CD4-positive, alpha-beta T cell (primary cell): ENCODE data around the gene PLCL2. TPM values are rescaled to one million over a fixed set of nuclear protein-coding genes. Genes with fewer than 3 reads are reported as not detected.

Experiments used
- ATAC-seq: fragments of 200-7000 bp; cut with Tn5 transposase; one replicate; pipeline ENCODE4 v1.10.0; 2022; ENCODE audit warnings: mild to moderate bottlenecking; ENCODE audit not compliant: poor library complexity
- CTCF ChIA-PET: fragments of 350-600 bp; sonication (Branson Sonifier 250); formaldehyde crosslinking; loops from one replicate; lab custom pipeline; 2021; ENCODE audit warnings: antibody characterized with exemption, inconsistent platforms; lab: Charles Lee
- POLR2A ChIA-PET: fragments of 350-600 bp; sonication (Branson Sonifier 250); formaldehyde crosslinking; loops from one replicate; lab custom pipeline; 2021; ENCODE audit warnings: antibody characterized with exemption, inconsistent platforms; lab: Charles Lee
- DNase-seq, 14 experiments: peaks; one replicate each; pipeline ENCODE4 v3.0.0-alpha.2; 2013 to 2020; ENCODE audit warnings: mixed read lengths in 2 of 14
- H3K27ac ChIP-seq, 2 donors: one replicate each; pipeline versions ENCODE4 v1.5.1 to v1.7.0; 2013; ENCODE audit warnings: low read length in 2 of 2, low read depth in 1 of 2, mild to moderate bottlenecking in 1 of 2
- H3K27me3 ChIP-seq, 2 experiments: 1 replicate in 1 of 2; 2 replicates in 1 of 2; pipeline versions ENCODE4 v1.6.1 to v1.7.0; 2013; ENCODE audit warnings: low read length in 2 of 2, control low read depth in 1 of 2, mild to moderate bottlenecking in 1 of 2, moderate library complexity in 1 of 2; ENCODE audit not compliant: insufficient read depth in 2 of 2, control insufficient read depth in 1 of 2
- H3K36me3 ChIP-seq: one replicate; pipeline ENCODE4 v1.6.1; 2013; ENCODE audit warnings: low read length, control low read depth; ENCODE audit not compliant: insufficient read depth
- H3K4me1 ChIP-seq: one replicate; pipeline ENCODE4 v1.6.1; 2013; ENCODE audit warnings: low read length, control low read depth; ENCODE audit not compliant: insufficient read depth
- H3K4me3 ChIP-seq: one replicate; pipeline ENCODE4 v1.5.1; 2013; ENCODE audit warnings: mild to moderate bottlenecking, low read length, moderate library complexity
- H3K9me3 ChIP-seq, 2 experiments: 1 replicate in 1 of 2; 2 replicates in 1 of 2; pipeline versions ENCODE4 v1.6.1 to v1.7.0; 2013; ENCODE audit warnings: low read length in 2 of 2, mild to moderate bottlenecking in 2 of 2, control low read depth in 1 of 2, moderate library complexity in 1 of 2; ENCODE audit not compliant: control insufficient read depth in 1 of 2, insufficient read depth in 1 of 2
- H3K27ac Mint-ChIP-seq: one replicate; pipeline ENCODE4 v1.8.0; 2020; ENCODE audit warnings: mixed read lengths
- H3K27me3 Mint-ChIP-seq: one replicate; pipeline ENCODE4 v1.8.0; 2021; ENCODE audit warnings: mixed read lengths
- H3K36me3 Mint-ChIP-seq: one replicate; pipeline ENCODE4 v1.8.0; 2021; ENCODE audit warnings: low read depth, mixed read lengths
- H3K4me1 Mint-ChIP-seq: one replicate; pipeline ENCODE4 v1.8.0; 2021; ENCODE audit warnings: low read depth, mixed read lengths
- H3K4me3 Mint-ChIP-seq: one replicate; pipeline ENCODE4 v1.8.0; 2020; ENCODE audit warnings: mild to moderate bottlenecking, mixed read lengths
- H3K9me3 Mint-ChIP-seq: one replicate; pipeline ENCODE4 v1.8.0; 2020; ENCODE audit warnings: mixed read lengths
- CTCF ChIP-seq: fragments of 200-600 bp; IDR thresholded peaks from one replicate; pipeline ENCODE4 v1.8.0; 2022; ENCODE audit warnings: antibody characterized with exemption, mild to moderate bottlenecking
- intact Hi-C, 2 experiments: fragments of 100-400 bp; cut with DNase I in 1 of 2; cut with micrococcal nuclease in 1 of 2; formaldehyde crosslinking; loops; one replicate each; pipeline versions ENCODE4 v1.15.1 to v1.9.0; 2023 to 2025; cut with DNase I, micrococcal nuclease
- total RNA-seq, 174 experiments: library from RNA in 2 of 174; stranded (reverse) in 2 of 174; gene quantifications; one replicate each; pipeline ENCODE4 v1.2.3 and lab custom pipeline; 2021 to 2026

PLCL2 gene
- total RNA-seq, 2 experiments from 2014 or later = 35.1 to 36.3 TPM

- peaks cover 28% of the 10 kb centered on the region for H3K4me1 Mint-ChIP-seq
- Histone ChIP-seq H3K4me3 (no peak overlapping the region), H3K36me3 (peaks cover 67% of the 10 kb centered on the region), H3K27ac (no peak overlapping the region), H3K27me3 (no peaks in the 10 kb centered on the region), H3K4me1 (peaks cover 3% of the 10 kb centered on the region), H3K9me3 (no peaks in the 10 kb centered on the region)
- DNase-seq = no peak
- TF ChIP-seq CTCF = no peak
- H3K27ac Mint-ChIP-seq = no peak overlapping the region
- CTCF ChIA-PET = no interaction called here
- peaks cover 6% of the 10 kb centered on the region for H3K9me3 Mint-ChIP-seq
- intact Hi-C loops = no loop called here
- no peak for ATAC-seq
- POLR2A ChIA-PET = no interaction called here
- H3K27me3 Mint-ChIP-seq = no peaks in the 10 kb centered on the region
- peaks cover 88% of the 10 kb centered on the region for H3K36me3 Mint-ChIP-seq
- no peak overlapping the region for H3K4me3 Mint-ChIP-seq
Observed at GRCh38 chr3:17045705-17046104, 160.9 kb downstream of the PLCL2 start.

GRCh38 chr3:17046623-17047022 is 161.9 kb downstream of the PLCL2 start:
- no peak for DNase-seq
- Mint-ChIP-seq H3K4me1 (peaks cover 28% of the 10 kb centered on the region), H3K27ac (no peak overlapping the region), H3K9me3 (peaks cover 6% of the 10 kb centered on the region), H3K36me3 (peaks cover 90% of the 10 kb centered on the region), H3K4me3 (no peak overlapping the region), H3K27me3 (no peaks in the 10 kb centered on the region)
- no peak for ATAC-seq
- TF ChIP-seq CTCF = no peak
- Histone ChIP-seq H3K27me3 (no peaks in the 10 kb centered on the region), H3K4me3 (no peak overlapping the region), H3K4me1 (peaks cover 3% of the 10 kb centered on the region), H3K9me3 (peaks cover 0 to 1% of the 10 kb centered on the region in 2 experiments), H3K27ac (no peak overlapping the region), H3K36me3 (peaks cover 66% of the 10 kb centered on the region)
- CTCF ChIA-PET = no interaction called here
- POLR2A ChIA-PET = no interaction called here
- intact Hi-C loops = no loop called here

GRCh38 chr3:17047162-17047561 is 162.4 kb downstream of the PLCL2 start:
- Mint-ChIP-seq H3K4me3 (no peak overlapping the region), H3K27ac (no peak overlapping the region), H3K36me3 (peaks cover 95% of the 10 kb centered on the region), H3K4me1 (peaks cover 28% of the 10 kb centered on the region), H3K9me3 (peaks cover 9% of the 10 kb centered on the region), H3K27me3 (no peaks in the 10 kb centered on the region)
- ChIA-PET POLR2A (no interaction called here), CTCF (no interaction called here)
- Histone ChIP-seq H3K36me3 (peaks cover 70% of the 10 kb centered on the region), H3K4me3 (no peak overlapping the region), H3K27me3 (no peaks in the 10 kb centered on the region), H3K4me1 (peaks cover 3% of the 10 kb centered on the region), H3K27ac (no peak overlapping the region), H3K9me3 (peaks cover 0 to 7% of the 10 kb centered on the region in 2 experiments)
- ATAC-seq (no peak), DNase-seq (no peak)
- intact Hi-C loops = no loop called here
- TF ChIP-seq CTCF = no peak
